ENCODE measurements around the gene PSKH1. TPM values are rescaled to one million over a fixed set of nuclear protein-coding genes. Genes with fewer than 3 reads are reported as not detected.
A peak's percentile ranks its signal among the peaks of the same experiment; 100 is the strongest.

PSKH1 gene
- total and polyA plus RNA-seq, 9 of the 15 experiments (the other 6 are each of a cell fraction or from before 2014, with no cell fraction given): 0.96 to 20.9 (median 9.4) TPM

GRCh38 chr16:67928561-67929364 lies 35.7 kb downstream of the PSKH1 start (continued):
- TF ChIP-seq ETV6 (IDR thresholded peaks at IDR 0.05; ENCODE audit: borderline replicate concordance in 1 of 2, low read depth in 2 of 2, low read length in 1 of 2) (no peak), ETV6 (CRISPR knock-in tag; IDR thresholded peaks at IDR 0.05; ENCODE audit: borderline replicate concordance) (no peak), POLR3A (IDR thresholded peaks at IDR 0.05; ENCODE audit: borderline replicate concordance, extremely low read depth, insufficient read depth, insufficient read length) (no peak), PBX2 (CRISPR knock-in tag; IDR thresholded peaks at IDR 0.05; ENCODE audit: low read depth) (no peak), PBX2 (tag; conservative IDR thresholded peaks at IDR 0.05; ENCODE audit: low read depth) (no peak), BCOR (IDR thresholded peaks at IDR 0.05) (no peak), ZBTB26 (CRISPR knock-in tag; IDR thresholded peaks at IDR 0.05) (no peak)
- TF ChIP-seq, protein P1, sequence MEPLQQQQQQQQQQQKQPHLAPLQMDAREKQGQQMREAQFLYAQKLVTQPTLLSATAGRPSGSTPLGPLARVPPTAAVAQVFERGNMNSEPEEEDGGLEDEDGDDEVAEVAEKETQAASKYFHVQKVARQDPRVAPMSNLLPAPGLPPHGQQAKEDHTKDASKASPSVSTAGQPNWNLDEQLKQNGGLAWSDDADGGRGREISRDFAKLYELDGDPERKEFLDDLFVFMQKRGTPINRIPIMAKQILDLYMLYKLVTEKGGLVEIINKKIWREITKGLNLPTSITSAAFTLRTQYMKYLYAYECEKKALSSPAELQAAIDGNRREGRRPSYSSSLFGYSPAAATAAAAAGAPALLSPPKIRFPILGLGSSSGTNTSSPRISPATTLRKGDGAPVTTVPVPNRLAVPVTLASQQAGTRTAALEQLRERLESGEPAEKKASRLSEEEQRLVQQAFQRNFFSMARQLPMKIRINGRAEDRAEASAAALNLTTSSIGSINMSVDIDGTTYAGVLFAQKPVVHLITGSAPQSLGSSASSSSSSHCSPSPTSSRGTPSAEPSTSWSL (CRISPR knock-in tag; IDR thresholded peaks at IDR 0.05; ENCODE audit: borderline replicate concordance): no peak
- TF ChIP-seq, protein P2, sequence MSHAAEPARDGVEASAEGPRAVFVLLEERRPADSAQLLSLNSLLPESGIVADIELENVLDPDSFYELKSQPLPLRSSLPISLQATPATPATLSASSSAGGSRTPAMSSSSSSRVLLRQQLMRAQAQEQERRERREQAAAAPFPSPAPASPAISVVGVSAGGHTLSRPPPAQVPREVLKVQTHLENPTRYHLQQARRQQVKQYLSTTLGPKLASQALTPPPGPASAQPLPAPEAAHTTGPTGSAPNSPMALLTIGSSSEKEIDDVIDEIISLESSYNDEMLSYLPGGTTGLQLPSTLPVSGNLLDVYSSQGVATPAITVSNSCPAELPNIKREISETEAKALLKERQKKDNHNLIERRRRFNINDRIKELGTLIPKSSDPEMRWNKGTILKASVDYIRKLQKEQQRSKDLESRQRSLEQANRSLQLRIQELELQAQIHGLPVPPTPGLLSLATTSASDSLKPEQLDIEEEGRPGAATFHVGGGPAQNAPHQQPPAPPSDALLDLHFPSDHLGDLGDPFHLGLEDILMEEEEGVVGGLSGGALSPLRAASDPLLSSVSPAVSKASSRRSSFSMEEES (CRISPR knock-in tag; IDR thresholded peaks at IDR 0.05): no peak
- TF ChIP-seq, protein P3, sequence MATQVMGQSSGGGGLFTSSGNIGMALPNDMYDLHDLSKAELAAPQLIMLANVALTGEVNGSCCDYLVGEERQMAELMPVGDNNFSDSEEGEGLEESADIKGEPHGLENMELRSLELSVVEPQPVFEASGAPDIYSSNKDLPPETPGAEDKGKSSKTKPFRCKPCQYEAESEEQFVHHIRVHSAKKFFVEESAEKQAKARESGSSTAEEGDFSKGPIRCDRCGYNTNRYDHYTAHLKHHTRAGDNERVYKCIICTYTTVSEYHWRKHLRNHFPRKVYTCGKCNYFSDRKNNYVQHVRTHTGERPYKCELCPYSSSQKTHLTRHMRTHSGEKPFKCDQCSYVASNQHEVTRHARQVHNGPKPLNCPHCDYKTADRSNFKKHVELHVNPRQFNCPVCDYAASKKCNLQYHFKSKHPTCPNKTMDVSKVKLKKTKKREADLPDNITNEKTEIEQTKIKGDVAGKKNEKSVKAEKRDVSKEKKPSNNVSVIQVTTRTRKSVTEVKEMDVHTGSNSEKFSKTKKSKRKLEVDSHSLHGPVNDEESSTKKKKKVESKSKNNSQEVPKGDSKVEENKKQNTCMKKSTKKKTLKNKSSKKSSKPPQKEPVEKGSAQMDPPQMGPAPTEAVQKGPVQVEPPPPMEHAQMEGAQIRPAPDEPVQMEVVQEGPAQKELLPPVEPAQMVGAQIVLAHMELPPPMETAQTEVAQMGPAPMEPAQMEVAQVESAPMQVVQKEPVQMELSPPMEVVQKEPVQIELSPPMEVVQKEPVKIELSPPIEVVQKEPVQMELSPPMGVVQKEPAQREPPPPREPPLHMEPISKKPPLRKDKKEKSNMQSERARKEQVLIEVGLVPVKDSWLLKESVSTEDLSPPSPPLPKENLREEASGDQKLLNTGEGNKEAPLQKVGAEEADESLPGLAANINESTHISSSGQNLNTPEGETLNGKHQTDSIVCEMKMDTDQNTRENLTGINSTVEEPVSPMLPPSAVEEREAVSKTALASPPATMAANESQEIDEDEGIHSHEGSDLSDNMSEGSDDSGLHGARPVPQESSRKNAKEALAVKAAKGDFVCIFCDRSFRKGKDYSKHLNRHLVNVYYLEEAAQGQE (IDR thresholded peaks at IDR 0.05; ENCODE audit: borderline replicate concordance): peak; percentile 89
- TF ChIP-seq, protein P3 (CRISPR knock-in tag; IDR thresholded peaks at IDR 0.05; ENCODE audit: low read depth): no peak
